Effector memory CD4-positive, alpha-beta T cell (primary cell): ENCODE measurements around the gene SMIM45.
A peak's percentile ranks its signal among the peaks of the same experiment; 100 is the strongest.

Experiments
- DNase-seq, 3 donors: peaks; one replicate each; pipeline ENCODE4 v3.0.0-alpha.2; 2020
- H3K27ac ChIP-seq: 2 replicates; pipeline ENCODE4 v1.7.0; 2013; ENCODE audit warnings: mild to moderate bottlenecking, low read length, moderate library complexity; ENCODE audit not compliant: insufficient read depth, poor library complexity, severe bottlenecking
- H3K27me3 ChIP-seq: replicated peaks from 2 replicates; pipeline ENCODE4 v1.7.0; 2013; ENCODE audit warnings: mild to moderate bottlenecking, low read length; ENCODE audit not compliant: insufficient read depth, control insufficient read depth, poor library complexity, severe bottlenecking
- H3K36me3 ChIP-seq: 2 replicates; pipeline ENCODE4 v1.7.0; 2013; ENCODE audit warnings: mild to moderate bottlenecking, low read length, moderate library complexity; ENCODE audit not compliant: control insufficient read depth, insufficient read depth
- H3K4me1 ChIP-seq: 2 replicates; pipeline ENCODE4 v1.7.0; 2013; ENCODE audit warnings: low read length, mild to moderate bottlenecking; ENCODE audit not compliant: control insufficient read depth, insufficient read depth, poor library complexity, severe bottlenecking
- H3K4me3 ChIP-seq: 2 replicates; pipeline ENCODE4 v1.7.0; 2013; ENCODE audit warnings: low read length, low read depth, mild to moderate bottlenecking; ENCODE audit not compliant: insufficient read depth, poor library complexity, severe bottlenecking
- H3K9me3 ChIP-seq: 2 replicates; pipeline ENCODE4 v1.7.0; 2013; ENCODE audit warnings: mild to moderate bottlenecking, low read length, moderate library complexity; ENCODE audit not compliant: control insufficient read depth

SMIM45 gene

GRCh38 chr22:41925783-41926460 lies 26.0 kb upstream of the SMIM45 start:
- peak overlapping the region; percentile 63 for H3K4me3 ChIP-seq
- no peaks in the 10 kb centered on the region for H3K36me3 ChIP-seq
- no peaks in the 10 kb centered on the region for H3K9me3 ChIP-seq
- DNase-seq, result peak; percentile 56 to 67 (median 65)
- H3K4me1 ChIP-seq, result peaks cover 4% of the 10 kb centered on the region
- H3K27me3 ChIP-seq, result no peaks in the 10 kb centered on the region
- no peak overlapping the region for H3K27ac ChIP-seq

DNA sequence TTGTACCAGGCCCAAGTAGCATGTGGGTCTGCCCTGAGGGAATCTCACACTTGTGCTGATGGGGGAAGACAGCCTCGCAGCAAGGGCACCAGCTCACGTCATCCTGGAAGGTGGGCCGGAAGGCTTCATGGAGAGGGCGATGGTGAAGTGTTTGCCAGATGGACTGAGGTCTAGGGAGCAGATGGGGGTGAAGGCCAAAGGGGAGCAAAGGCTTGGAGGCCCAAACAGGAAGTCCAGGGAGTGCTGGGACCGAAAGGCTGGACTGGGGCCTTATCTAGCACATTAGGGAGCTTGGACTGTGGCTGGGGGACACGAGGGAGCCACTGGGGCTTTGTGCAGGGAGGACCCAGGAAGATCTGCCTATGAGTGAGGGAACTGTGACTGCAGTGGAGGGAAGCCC lies 24.1 kb upstream of the SMIM45 start:
- H3K4me3 ChIP-seq, result no peak overlapping the region
- no peak for DNase-seq
- H3K4me1 ChIP-seq, result peaks cover 4% of the 10 kb centered on the region
- H3K9me3 ChIP-seq, result no peaks in the 10 kb centered on the region
- H3K36me3 ChIP-seq, result no peaks in the 10 kb centered on the region
- H3K27ac ChIP-seq, result no peak overlapping the region
- no peaks in the 10 kb centered on the region for H3K27me3 ChIP-seq

GRCh38 chr22:41928593-41929417 lies 23.1 kb upstream of the SMIM45 start:
- peaks cover 4% of the 10 kb centered on the region for H3K4me1 ChIP-seq
- H3K27me3 ChIP-seq, result no peaks in the 10 kb centered on the region
- no peak for DNase-seq
- no peak overlapping the region for H3K27ac ChIP-seq
- H3K36me3 ChIP-seq, result no peaks in the 10 kb centered on the region
- H3K4me3 ChIP-seq, result no peak overlapping the region
- H3K9me3 ChIP-seq, result no peaks in the 10 kb centered on the region

DNA sequence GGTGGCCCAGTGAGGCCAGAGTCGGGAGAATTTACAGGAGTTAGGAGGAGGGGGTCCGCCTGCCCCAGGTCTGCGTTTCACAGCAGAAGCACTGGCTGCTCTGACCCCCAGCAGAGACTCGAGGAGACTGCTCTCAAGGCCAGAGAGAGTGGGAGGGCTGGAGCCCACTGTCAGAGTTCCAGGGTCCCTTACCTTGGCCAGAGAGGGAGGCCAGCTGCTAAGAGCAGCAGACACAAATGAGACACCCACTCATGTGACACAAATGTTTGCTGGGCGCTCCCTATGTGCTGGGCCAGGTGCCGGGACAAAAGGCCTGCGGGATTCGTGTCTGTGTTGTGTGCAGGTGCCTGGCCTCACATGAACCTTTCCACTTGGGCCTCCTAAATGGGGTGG lies 22.5 kb upstream of the SMIM45 start:
- Histone ChIP-seq H3K9me3 (no peaks in the 10 kb centered on the region), H3K36me3 (no peaks in the 10 kb centered on the region), H3K27me3 (no peaks in the 10 kb centered on the region), H3K4me1 (peaks cover 4% of the 10 kb centered on the region), H3K27ac (no peak overlapping the region), H3K4me3 (no peak overlapping the region)
- DNase-seq, result no peak

DNA sequence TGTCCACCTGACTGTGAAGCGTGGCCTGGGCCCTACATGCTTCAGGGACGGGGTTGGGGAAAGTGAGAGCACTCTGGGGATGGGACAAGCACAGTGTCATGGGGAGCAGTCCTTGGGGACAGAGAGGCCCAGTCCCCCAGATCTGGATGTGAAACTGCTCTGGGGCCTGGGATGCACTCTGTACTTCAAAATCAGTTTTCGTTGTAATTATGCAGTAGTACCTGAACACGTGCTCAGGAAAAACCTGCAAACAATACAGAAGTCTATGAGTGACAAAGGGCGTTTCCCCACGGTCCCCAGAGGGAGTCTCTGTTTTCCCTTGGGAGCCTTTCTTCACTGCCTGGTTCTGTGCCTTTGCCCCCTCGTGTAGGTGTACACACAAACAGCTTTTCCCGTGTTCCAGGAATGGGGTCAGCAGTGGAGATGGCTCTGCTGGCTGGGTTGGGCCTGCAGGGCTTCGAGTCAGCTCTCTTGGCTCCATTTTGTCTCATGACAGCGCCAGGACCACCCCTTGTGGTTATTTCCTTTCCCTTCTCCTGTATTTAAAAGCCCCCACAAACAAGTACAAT lies 20.2 kb upstream of the SMIM45 start:
- H3K9me3 ChIP-seq, result no peaks in the 10 kb centered on the region
- H3K27me3 ChIP-seq, result no peaks in the 10 kb centered on the region
- no peak for DNase-seq
- no peaks in the 10 kb centered on the region for H3K36me3 ChIP-seq
- H3K4me1 ChIP-seq, result peaks cover 4% of the 10 kb centered on the region
- no peak overlapping the region for H3K4me3 ChIP-seq
- no peak overlapping the region for H3K27ac ChIP-seq

- no peaks in the 10 kb centered on the region for H3K36me3 ChIP-seq
- no peak for DNase-seq
- no peak overlapping the region for H3K27ac ChIP-seq
- H3K4me3 ChIP-seq, result no peak overlapping the region
- no peaks in the 10 kb centered on the region for H3K27me3 ChIP-seq
- peaks cover 4% of the 10 kb centered on the region for H3K4me1 ChIP-seq
- H3K9me3 ChIP-seq, result no peaks in the 10 kb centered on the region
These were observed 19.6 kb upstream of the SMIM45 start for GRCh38 chr22:41932353-41932752.

DNA sequence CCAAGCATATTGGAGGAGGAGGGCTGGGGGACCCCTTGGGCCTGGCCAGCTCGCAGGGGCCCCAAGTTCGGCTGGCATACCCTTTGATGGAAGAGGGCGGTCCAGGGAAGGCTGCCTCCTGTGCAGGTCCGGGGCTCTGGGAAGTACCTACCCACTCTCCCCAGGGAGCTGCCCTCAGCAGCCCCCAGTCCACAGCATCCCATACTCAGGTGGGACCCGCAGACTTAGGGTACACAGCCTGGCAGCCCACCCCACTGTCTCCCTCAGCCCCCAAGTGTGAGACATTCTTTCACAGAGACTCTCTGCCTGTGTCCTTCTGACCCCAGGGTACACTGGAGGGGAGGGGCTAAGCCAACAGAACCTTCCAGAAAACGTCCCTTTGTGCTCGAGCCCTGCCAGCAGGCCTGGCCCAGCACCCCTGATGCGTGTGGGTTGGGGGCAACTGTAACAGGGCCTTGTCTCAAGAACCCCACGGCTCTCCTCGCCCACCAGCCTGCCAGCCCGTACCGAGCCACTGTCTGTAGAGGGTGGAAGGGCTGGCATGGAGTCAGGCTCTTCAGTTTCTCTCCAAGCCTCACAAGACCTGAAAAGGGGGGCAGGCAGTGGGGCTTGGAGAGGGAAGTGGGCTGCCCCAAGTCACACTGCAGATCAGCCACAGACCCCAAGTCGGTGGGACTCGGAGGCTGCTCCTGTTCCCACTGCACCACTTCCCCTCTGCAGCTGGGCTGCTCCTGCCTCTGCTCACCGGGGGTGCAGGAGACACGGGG lies 18.4 kb upstream of the SMIM45 start:
- peaks cover 2% of the 10 kb centered on the region for H3K4me1 ChIP-seq
- DNase-seq, result no peak
- no peaks in the 10 kb centered on the region for H3K9me3 ChIP-seq
- no peak overlapping the region for H3K27ac ChIP-seq
- H3K27me3 ChIP-seq, result no peaks in the 10 kb centered on the region
- no peak overlapping the region for H3K4me3 ChIP-seq
- H3K36me3 ChIP-seq, result no peaks in the 10 kb centered on the region

GRCh38 chr22:41934284-41935014 lies 17.5 kb upstream of the SMIM45 start:
- H3K36me3 ChIP-seq, result no peaks in the 10 kb centered on the region
- peaks cover 11% of the 10 kb centered on the region for H3K4me1 ChIP-seq

GRCh38 chr22:41935015-41935351 lies 17.0 kb upstream of the SMIM45 start:
- no peak overlapping the region for H3K4me3 ChIP-seq
- H3K27me3 ChIP-seq, result no peaks in the 10 kb centered on the region
- no peaks in the 10 kb centered on the region for H3K9me3 ChIP-seq
- H3K4me1 ChIP-seq, result peaks cover 15% of the 10 kb centered on the region
- no peaks in the 10 kb centered on the region for H3K36me3 ChIP-seq
- no peak overlapping the region for H3K27ac ChIP-seq
- no peak for DNase-seq

More at GRCh38 chr22:41934284-41935014, 17.5 kb upstream of the SMIM45 start:
- H3K4me3 ChIP-seq, result no peak overlapping the region
- no peaks in the 10 kb centered on the region for H3K27me3 ChIP-seq
- H3K9me3 ChIP-seq, result no peaks in the 10 kb centered on the region
- H3K27ac ChIP-seq, result no peak overlapping the region
- DNase-seq, result no peak
